ENCODE data around the gene ARFGEF2.

Gene ARFGEF2

GRCh38 chr20:48983423-48984400 lies 62.2 kb downstream of the ARFGEF2 start:
- H3K4me3 ChIP-seq (ENCODE audit: low read depth, low read length) = no peak overlapping the region
- TF ChIP-seq CTCF (IDR thresholded peaks at IDR 0.05; ENCODE audit: low read depth, low read length) = no peak
- in situ Hi-C loops (cut with HindIII; ENCODE audit: low sequenced_read_pairs) = no loop called here
- DNase-seq (ENCODE audit: low read depth, low spot score) = peak; percentile 87

- in situ Hi-C loops (cut with HindIII; ENCODE audit: low sequenced_read_pairs) = no loop called here
- DNase-seq (ENCODE audit: low read depth, low spot score) = peak; percentile 52
- H3K4me3 ChIP-seq (ENCODE audit: low read depth, low read length) = no peak overlapping the region
- no peak for TF ChIP-seq CTCF (IDR thresholded peaks at IDR 0.05; ENCODE audit: low read depth, low read length)
Observed at GRCh38 chr20:48984575-48985219, 63.2 kb downstream of the ARFGEF2 start.

- no peak overlapping the region for H3K4me3 ChIP-seq (ENCODE audit: low read depth, low read length)
- DNase-seq (ENCODE audit: low read depth, low spot score) = no peak
- peak; percentile 43 for TF ChIP-seq CTCF (IDR thresholded peaks at IDR 0.05; ENCODE audit: low read depth, low read length)
- in situ Hi-C loops (cut with HindIII; ENCODE audit: low sequenced_read_pairs) = no loop called here
Observed at GRCh38 chr20:48986899-48987298, 65.4 kb downstream of the ARFGEF2 start.

- TF ChIP-seq CTCF (IDR thresholded peaks at IDR 0.05; ENCODE audit: low read depth, low read length) = no peak
- no peak for DNase-seq (ENCODE audit: low read depth, low spot score)
- H3K4me3 ChIP-seq (ENCODE audit: low read depth, low read length) = no peak overlapping the region
- in situ Hi-C loops (cut with HindIII; ENCODE audit: low sequenced_read_pairs) = no loop called here
Observed at GRCh38 chr20:48990467-48990866, 69.0 kb downstream of the ARFGEF2 start.

- H3K4me3 ChIP-seq (ENCODE audit: low read depth, low read length) = no peak overlapping the region
- in situ Hi-C loops (cut with HindIII; ENCODE audit: low sequenced_read_pairs) = no loop called here
- no peak for TF ChIP-seq CTCF (IDR thresholded peaks at IDR 0.05; ENCODE audit: low read depth, low read length)
- DNase-seq (ENCODE audit: low read depth, low spot score) = no peak
Observed at GRCh38 chr20:48995589-48995988, 74.1 kb downstream of the ARFGEF2 start.

GRCh38 chr20:48999890-49000870 lies 78.7 kb downstream of the ARFGEF2 start:
- no peak for DNase-seq (ENCODE audit: low read depth, low spot score)
- in situ Hi-C loops (cut with HindIII; ENCODE audit: low sequenced_read_pairs) = no loop called here
- TF ChIP-seq CTCF (IDR thresholded peaks at IDR 0.05; ENCODE audit: low read depth, low read length) = no peak
- H3K4me3 ChIP-seq (ENCODE audit: low read depth, low read length) = no peak overlapping the region
